Stomach (tissue), 4 donors: ENCODE results near the gene TSKS.

Experiments
- POLR2AphosphoS5 ChIP-seq, 3 donors: sonication (generic); formaldehyde crosslinking; IDR thresholded peaks; one replicate each; pipeline ENCODE4 v1.6.1; 2016; ENCODE audit warnings: antibody characterized with exemption in 3 of 3
- TF ChIP-seq, protein P1 (sequence below), 7 experiments: fragments of 450-650 bp in 4 of 7; fragments of 200-600 bp in 3 of 7; sonication (generic) in 3 of 7; IDR thresholded peaks; one replicate each; pipeline ENCODE4 v1.5.1; 2016 to 2019; ENCODE audit warnings: antibody characterized with exemption in 7 of 7, control low read depth in 2 of 7, mild to moderate bottlenecking in 1 of 7

DNA sequence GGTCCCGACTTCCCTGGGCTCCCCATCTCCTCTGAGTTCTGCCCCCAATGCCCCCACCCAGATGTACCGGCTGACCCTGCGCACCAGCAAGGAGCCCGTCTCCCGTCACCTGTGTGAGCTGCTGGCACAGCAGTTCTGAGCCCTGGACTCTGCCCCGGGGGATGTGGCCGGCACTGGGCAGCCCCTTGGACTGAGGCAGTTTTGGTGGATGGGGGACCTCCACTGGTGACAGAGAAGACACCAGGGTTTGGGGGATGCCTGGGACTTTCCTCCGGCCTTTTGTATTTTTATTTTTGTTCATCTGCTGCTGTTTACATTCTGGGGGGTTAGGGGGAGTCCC, 43.5 kb upstream of the TSKS start:
- TF ChIP-seq POLR2AphosphoS5 (IDR thresholded peaks at IDR 0.05) = no peak
- TF ChIP-seq, protein P1, sequence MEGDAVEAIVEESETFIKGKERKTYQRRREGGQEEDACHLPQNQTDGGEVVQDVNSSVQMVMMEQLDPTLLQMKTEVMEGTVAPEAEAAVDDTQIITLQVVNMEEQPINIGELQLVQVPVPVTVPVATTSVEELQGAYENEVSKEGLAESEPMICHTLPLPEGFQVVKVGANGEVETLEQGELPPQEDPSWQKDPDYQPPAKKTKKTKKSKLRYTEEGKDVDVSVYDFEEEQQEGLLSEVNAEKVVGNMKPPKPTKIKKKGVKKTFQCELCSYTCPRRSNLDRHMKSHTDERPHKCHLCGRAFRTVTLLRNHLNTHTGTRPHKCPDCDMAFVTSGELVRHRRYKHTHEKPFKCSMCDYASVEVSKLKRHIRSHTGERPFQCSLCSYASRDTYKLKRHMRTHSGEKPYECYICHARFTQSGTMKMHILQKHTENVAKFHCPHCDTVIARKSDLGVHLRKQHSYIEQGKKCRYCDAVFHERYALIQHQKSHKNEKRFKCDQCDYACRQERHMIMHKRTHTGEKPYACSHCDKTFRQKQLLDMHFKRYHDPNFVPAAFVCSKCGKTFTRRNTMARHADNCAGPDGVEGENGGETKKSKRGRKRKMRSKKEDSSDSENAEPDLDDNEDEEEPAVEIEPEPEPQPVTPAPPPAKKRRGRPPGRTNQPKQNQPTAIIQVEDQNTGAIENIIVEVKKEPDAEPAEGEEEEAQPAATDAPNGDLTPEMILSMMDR (IDR thresholded peaks at IDR 0.05) = no peak
